ENCODE data around the gene TRMT13. TPM values are rescaled to one million over a fixed set of nuclear protein-coding genes. Genes with fewer than 3 reads are reported as not detected.

The TRMT13 gene
- total and polyA plus RNA-seq, 4 donors, result 7.6 to 45.1 (median 12.3) TPM

DNA sequence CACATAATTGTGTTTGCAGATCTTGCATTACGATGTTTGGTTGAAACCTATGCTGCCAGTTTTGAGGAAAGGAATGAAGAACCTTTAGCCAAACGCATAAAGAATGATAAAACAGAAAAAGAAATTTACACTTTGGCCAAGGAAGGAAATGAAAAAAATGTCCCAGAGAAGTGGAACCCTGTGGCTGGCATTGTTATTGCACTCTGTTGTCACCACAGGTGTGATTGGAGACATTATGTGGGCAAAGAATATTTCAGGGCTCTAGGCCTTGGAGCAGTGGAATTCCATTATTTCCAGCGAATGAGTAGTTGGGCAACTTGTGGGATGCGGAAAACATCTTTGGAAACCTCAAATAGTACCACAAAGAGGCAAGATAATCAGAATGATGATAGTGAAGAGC is 14.9 kb downstream of the TRMT13 start:
- Histone ChIP-seq H3K27ac (ENCODE audit: low read depth in 1 of 2, low read length in 1 of 2) (no peak overlapping the region), H3K4me3 (no peak overlapping the region), H3K9me3 (ENCODE audit: control insufficient read depth in 4 of 4, insufficient read depth in 3 of 4, low read length in 3 of 4) (no peaks in the 10 kb centered on the region), H3K9ac (ENCODE audit: insufficient read depth in 1 of 2, low read length in 2 of 2) (no peak overlapping the region), H3K27me3 (ENCODE audit: control insufficient read depth in 3 of 3, insufficient read depth in 3 of 3, low read length in 2 of 3) (no peaks in the 10 kb centered on the region), H3K4me1 (ENCODE audit: control insufficient read depth in 5 of 5, insufficient read depth in 5 of 5, low read length in 5 of 5) (no peaks in the 10 kb centered on the region), H3K36me3 (ENCODE audit: control insufficient read depth in 4 of 4, insufficient read depth in 4 of 4, low read length in 4 of 4) (peaks cover 10 to 39% (median 20%) of the 10 kb centered on the region in 4 donors)
- 94% methylated on average over 4 of the region's 4 CpGs for WGBS, 2 donors
- ATAC-seq (ENCODE audit: insufficient read depth, low FRiP score) (no peak), DNase-seq (no peak)
- TF ChIP-seq, protein P1, sequence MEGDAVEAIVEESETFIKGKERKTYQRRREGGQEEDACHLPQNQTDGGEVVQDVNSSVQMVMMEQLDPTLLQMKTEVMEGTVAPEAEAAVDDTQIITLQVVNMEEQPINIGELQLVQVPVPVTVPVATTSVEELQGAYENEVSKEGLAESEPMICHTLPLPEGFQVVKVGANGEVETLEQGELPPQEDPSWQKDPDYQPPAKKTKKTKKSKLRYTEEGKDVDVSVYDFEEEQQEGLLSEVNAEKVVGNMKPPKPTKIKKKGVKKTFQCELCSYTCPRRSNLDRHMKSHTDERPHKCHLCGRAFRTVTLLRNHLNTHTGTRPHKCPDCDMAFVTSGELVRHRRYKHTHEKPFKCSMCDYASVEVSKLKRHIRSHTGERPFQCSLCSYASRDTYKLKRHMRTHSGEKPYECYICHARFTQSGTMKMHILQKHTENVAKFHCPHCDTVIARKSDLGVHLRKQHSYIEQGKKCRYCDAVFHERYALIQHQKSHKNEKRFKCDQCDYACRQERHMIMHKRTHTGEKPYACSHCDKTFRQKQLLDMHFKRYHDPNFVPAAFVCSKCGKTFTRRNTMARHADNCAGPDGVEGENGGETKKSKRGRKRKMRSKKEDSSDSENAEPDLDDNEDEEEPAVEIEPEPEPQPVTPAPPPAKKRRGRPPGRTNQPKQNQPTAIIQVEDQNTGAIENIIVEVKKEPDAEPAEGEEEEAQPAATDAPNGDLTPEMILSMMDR (IDR thresholded peaks at IDR 0.05; ENCODE audit: control extremely low read depth, extremely low read depth), result no peak

DNA sequence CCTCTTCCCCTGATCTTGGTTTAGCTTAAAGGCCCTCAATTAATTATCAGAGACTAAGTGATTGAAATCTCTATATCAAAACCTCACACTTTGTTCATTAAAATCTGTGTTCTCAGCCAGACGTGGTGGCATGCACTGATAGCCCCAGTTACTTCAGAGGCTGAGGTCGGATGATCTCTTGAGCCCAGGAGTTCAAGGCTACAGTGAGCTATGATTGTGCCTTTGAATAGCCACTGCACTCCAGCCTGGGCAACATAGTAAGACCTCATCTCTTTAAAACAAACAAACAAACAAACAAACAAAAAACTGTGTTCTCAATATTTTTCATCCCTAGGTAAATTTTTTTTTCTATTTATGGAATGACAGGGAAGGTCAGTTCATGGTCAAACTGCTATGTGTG is 18.7 kb downstream of the TRMT13 start:
- no peaks in the 10 kb centered on the region for H3K9me3 ChIP-seq (ENCODE audit: control insufficient read depth in 4 of 4, insufficient read depth in 3 of 4, low read length in 3 of 4)
- no peak overlapping the region for H3K9ac ChIP-seq (ENCODE audit: insufficient read depth in 1 of 2, low read length in 2 of 2)
- no peaks in the 10 kb centered on the region for H3K4me1 ChIP-seq (ENCODE audit: control insufficient read depth in 5 of 5, insufficient read depth in 5 of 5, low read length in 5 of 5)
- H3K27me3 ChIP-seq (ENCODE audit: control insufficient read depth in 3 of 3, insufficient read depth in 3 of 3, low read length in 2 of 3), result no peaks in the 10 kb centered on the region
- H3K27ac ChIP-seq (ENCODE audit: low read depth in 1 of 2, low read length in 1 of 2), result no peak overlapping the region
- DNase-seq (no peak), ATAC-seq (ENCODE audit: insufficient read depth, low FRiP score) (no peak)
- H3K36me3 ChIP-seq (ENCODE audit: control insufficient read depth in 4 of 4, insufficient read depth in 4 of 4, low read length in 4 of 4), result peaks cover 2 to 15% (median 4%) of the 10 kb centered on the region in 4 donors
- H3K4me3 ChIP-seq, result no peak overlapping the region
- TF ChIP-seq, protein P1 (IDR thresholded peaks at IDR 0.05; ENCODE audit: control extremely low read depth, extremely low read depth), result no peak
- 75 to 86% methylated on average over 2 of the region's 2 CpGs for WGBS, 2 donors

DNA sequence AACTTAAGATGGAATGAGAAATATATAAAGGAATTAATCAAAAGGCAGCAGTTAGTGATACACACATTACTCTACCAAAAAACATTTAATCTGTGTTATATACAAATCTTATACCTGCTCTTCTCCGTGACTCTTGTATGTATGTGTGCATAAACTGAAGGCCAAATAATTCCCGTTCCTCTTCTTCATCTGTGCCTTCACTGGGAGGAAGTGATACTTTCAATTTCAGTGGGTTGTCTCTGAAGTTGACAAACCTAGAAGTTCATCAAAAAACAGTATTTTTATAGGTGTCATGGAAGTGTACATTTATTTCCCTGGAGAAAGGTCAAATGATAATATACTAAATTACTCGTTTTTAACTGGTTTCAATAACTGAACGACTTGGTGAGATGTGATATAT is 19.3 kb downstream of the TRMT13 start:
- TF ChIP-seq, protein P1 (IDR thresholded peaks at IDR 0.05; ENCODE audit: control extremely low read depth, extremely low read depth), result no peak
- WGBS, 2 donors, result 65 to 72% methylated on average over 4 of the region's 4 CpGs

DNA sequence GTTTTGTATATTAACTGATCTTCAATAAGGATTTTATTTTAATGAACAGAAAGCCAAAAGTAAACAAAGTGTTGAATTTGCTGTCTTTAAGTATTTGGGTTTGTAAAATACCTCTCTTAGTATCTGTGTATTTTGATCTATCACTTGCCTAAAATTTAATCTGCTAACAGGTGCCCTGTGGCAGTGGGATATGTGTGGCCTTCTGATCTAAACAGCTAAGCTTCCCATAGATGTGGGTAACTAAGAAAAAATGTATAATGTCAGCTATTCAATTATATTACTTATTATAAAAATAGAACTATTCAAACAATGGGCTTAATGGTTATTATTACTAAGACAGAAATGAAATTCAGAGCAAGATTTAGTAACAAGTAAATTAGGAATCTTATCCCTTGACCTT is 29.9 kb downstream of the TRMT13 start:
- H3K9me3 ChIP-seq (ENCODE audit: control insufficient read depth in 4 of 4, insufficient read depth in 3 of 4, low read length in 3 of 4), result no peaks in the 10 kb centered on the region
- ATAC-seq (ENCODE audit: insufficient read depth, low FRiP score) (no peak), DNase-seq (no peak)
- no peak overlapping the region for H3K27ac ChIP-seq (ENCODE audit: low read depth in 1 of 2, low read length in 1 of 2)
- TF ChIP-seq, protein P1 (IDR thresholded peaks at IDR 0.05; ENCODE audit: control extremely low read depth, extremely low read depth), result no peak
- H3K9ac ChIP-seq (ENCODE audit: insufficient read depth in 1 of 2, low read length in 2 of 2), result no peak overlapping the region
- H3K4me1 ChIP-seq (ENCODE audit: control insufficient read depth in 5 of 5, insufficient read depth in 5 of 5, low read length in 5 of 5), result no peaks in the 10 kb centered on the region
- no peaks in the 10 kb centered on the region for H3K27me3 ChIP-seq (ENCODE audit: control insufficient read depth in 3 of 3, insufficient read depth in 3 of 3, low read length in 2 of 3)
- peaks cover 0 to 3% (median 0%) of the 10 kb centered on the region in 4 donors for H3K36me3 ChIP-seq (ENCODE audit: control insufficient read depth in 4 of 4, insufficient read depth in 4 of 4, low read length in 4 of 4)
- H3K4me3 ChIP-seq, result no peak overlapping the region

More for the DNA sequence above, 19.3 kb downstream of the TRMT13 start:
- Histone ChIP-seq H3K27ac (ENCODE audit: low read depth in 1 of 2, low read length in 1 of 2) (no peak overlapping the region), H3K4me3 (no peak overlapping the region), H3K27me3 (ENCODE audit: control insufficient read depth in 3 of 3, insufficient read depth in 3 of 3, low read length in 2 of 3) (no peaks in the 10 kb centered on the region), H3K9ac (ENCODE audit: insufficient read depth in 1 of 2, low read length in 2 of 2) (no peak overlapping the region), H3K9me3 (ENCODE audit: control insufficient read depth in 4 of 4, insufficient read depth in 3 of 4, low read length in 3 of 4) (no peaks in the 10 kb centered on the region), H3K4me1 (ENCODE audit: control insufficient read depth in 5 of 5, insufficient read depth in 5 of 5, low read length in 5 of 5) (no peaks in the 10 kb centered on the region), H3K36me3 (ENCODE audit: control insufficient read depth in 4 of 4, insufficient read depth in 4 of 4, low read length in 4 of 4) (peaks cover 2 to 13% (median 3%) of the 10 kb centered on the region in 4 donors)
- no peak for DNase-seq
- ATAC-seq (ENCODE audit: insufficient read depth, low FRiP score), result no peak
